ENCODE data around the gene EPOP.
"Not testable (repeated sequence)": the region's sequence is repeated elsewhere in the genome, so short reads cannot be mapped to it uniquely, and the experiment has no call there.

EPOP gene

GRCh38 chr17:38672788-38673706 is 1.7 kb downstream of the EPOP start:
- DNase-seq = no peak

- DNase-seq = no peak
These were observed 2.6 kb downstream of the EPOP start for GRCh38 chr17:38671939-38672720.

GRCh38 chr17:38669520-38669919 is 5.2 kb downstream of the EPOP start:
- no peak for DNase-seq

GRCh38 chr17:38667787-38668122 is 7.0 kb downstream of the EPOP start:
- no peak for DNase-seq

GRCh38 chr17:38667099-38667786 is 7.5 kb downstream of the EPOP start:
- DNase-seq = peak; percentile 60

GRCh38 chr17:38663964-38664644 is 10.7 kb downstream of the EPOP start:
- no peak for DNase-seq

- DNase-seq = peak; percentile 22
These were observed 11.5 kb downstream of the EPOP start for GRCh38 chr17:38663125-38663751.

- DNase-seq = no peak
These were observed 14.4 kb downstream of the EPOP start for GRCh38 chr17:38660097-38661025.

- DNase-seq = no peak
These were observed 15.3 kb downstream of the EPOP start for GRCh38 chr17:38659415-38659814.

GRCh38 chr17:38658741-38659345 is 15.9 kb downstream of the EPOP start:
- DNase-seq = no peak

GRCh38 chr17:38657824-38658740 is 16.7 kb downstream of the EPOP start:
- no peak for DNase-seq

GRCh38 chr17:38656959-38657823 is 17.6 kb downstream of the EPOP start:
- DNase-seq = no peak

GRCh38 chr17:38654411-38655398 is 20.1 kb downstream of the EPOP start:
- DNase-seq = no peak

- DNase-seq = no peak
These were observed 21.1 kb downstream of the EPOP start for GRCh38 chr17:38653679-38654078.

GRCh38 chr17:38653230-38653629 is 21.5 kb downstream of the EPOP start:
- DNase-seq = no peak

GRCh38 chr17:38650653-38651173 is 24.0 kb downstream of the EPOP start:
- not testable (repeated sequence) for DNase-seq

- no peak for DNase-seq
These were observed 36.8 kb downstream of the EPOP start for GRCh38 chr17:38637951-38638350.
